Inflammatory macrophage (primary cell): ENCODE measurements around the gene RNLS.

Experiments
- DNase-seq, 2 donors: peaks; one replicate each; pipeline ENCODE4 v3.0.0-alpha.2; 2020 to 2022

The RNLS gene

GRCh38 chr10:88551246-88551645, 31.9 kb downstream of the RNLS start:
- DNase-seq = peak; percentile 40 to 43

GRCh38 chr10:88546497-88546896, 36.6 kb downstream of the RNLS start:
- DNase-seq = no peak

- no peak for DNase-seq
Measured at GRCh38 chr10:88545359-88545758, 37.8 kb downstream of the RNLS start.

GRCh38 chr10:88544140-88544870, 38.8 kb downstream of the RNLS start:
- no peak for DNase-seq

GRCh38 chr10:88542522-88542921, 40.6 kb downstream of the RNLS start:
- no peak for DNase-seq

- no peak for DNase-seq
Measured at GRCh38 chr10:88541116-88541626, 41.9 kb downstream of the RNLS start.

GRCh38 chr10:88540351-88540750, 42.8 kb downstream of the RNLS start:
- no peak for DNase-seq

GRCh38 chr10:88538048-88538447, 45.1 kb downstream of the RNLS start:
- DNase-seq = no peak

GRCh38 chr10:88537322-88537721, 45.8 kb downstream of the RNLS start:
- no peak for DNase-seq

GRCh38 chr10:88536437-88536836, 46.7 kb downstream of the RNLS start:
- DNase-seq = no peak

- DNase-seq = no peak
Measured at GRCh38 chr10:88534072-88534665, 48.9 kb downstream of the RNLS start.

GRCh38 chr10:88531392-88532052, 51.6 kb downstream of the RNLS start:
- DNase-seq = no peak

- DNase-seq = no peak
Measured at GRCh38 chr10:88530629-88531391, 52.3 kb downstream of the RNLS start.

- DNase-seq = no peak
Measured at GRCh38 chr10:88530093-88530492, 53.0 kb downstream of the RNLS start.

GRCh38 chr10:88528806-88529570, 54.1 kb downstream of the RNLS start:
- no peak for DNase-seq

- DNase-seq = no peak
Measured at GRCh38 chr10:88528201-88528600, 54.9 kb downstream of the RNLS start.

GRCh38 chr10:88527245-88527644, 55.9 kb downstream of the RNLS start:
- no peak for DNase-seq

GRCh38 chr10:88526501-88527105, 56.5 kb downstream of the RNLS start:
- no peak for DNase-seq

- DNase-seq = no peak
Measured at GRCh38 chr10:88525371-88526069, 57.6 kb downstream of the RNLS start.

GRCh38 chr10:88523739-88524400, 59.2 kb downstream of the RNLS start:
- no peak for DNase-seq

GRCh38 chr10:88522715-88523114, 60.4 kb downstream of the RNLS start:
- no peak for DNase-seq
